DMS 273 (cell line): ENCODE data around the gene ACACB.

ENCODE experiments used
- DNase-seq: peaks from one replicate; lab custom pipeline; 2025; ENCODE audit not compliant: unreplicated experiment; lab: John Stamatoyannopoulos, UW

The ACACB gene

DNA sequence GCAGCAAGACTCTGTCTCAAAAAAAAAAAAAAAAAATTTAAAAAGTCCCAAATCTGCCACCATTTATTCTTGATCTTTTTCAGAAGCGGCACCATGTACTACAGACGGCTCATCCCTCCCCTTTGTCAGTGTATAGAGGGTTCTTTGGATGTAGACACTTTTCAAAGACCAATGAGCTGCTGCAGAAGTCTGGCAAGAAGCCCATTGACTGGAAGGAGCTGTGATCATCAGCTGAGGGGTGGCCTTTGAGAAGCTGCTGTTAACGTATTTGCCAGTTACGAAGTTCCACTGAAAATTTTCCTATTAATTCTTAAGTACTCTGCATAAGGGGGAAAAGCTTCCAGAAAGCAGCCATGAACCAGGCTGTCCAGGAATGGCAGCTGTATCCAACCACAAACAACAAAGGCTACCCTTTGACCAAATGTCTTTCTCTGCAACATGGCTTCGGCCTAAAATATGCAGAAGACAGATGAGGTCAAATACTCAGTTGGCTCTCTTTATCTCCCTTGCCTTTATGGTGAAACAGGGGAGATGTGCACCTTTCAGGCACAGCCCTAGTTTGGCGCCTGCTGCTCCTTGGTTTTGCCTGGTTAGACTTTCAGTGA lies 6.5 kb upstream of the ACACB start:
- DNase-seq, result peak; percentile 36

DNA sequence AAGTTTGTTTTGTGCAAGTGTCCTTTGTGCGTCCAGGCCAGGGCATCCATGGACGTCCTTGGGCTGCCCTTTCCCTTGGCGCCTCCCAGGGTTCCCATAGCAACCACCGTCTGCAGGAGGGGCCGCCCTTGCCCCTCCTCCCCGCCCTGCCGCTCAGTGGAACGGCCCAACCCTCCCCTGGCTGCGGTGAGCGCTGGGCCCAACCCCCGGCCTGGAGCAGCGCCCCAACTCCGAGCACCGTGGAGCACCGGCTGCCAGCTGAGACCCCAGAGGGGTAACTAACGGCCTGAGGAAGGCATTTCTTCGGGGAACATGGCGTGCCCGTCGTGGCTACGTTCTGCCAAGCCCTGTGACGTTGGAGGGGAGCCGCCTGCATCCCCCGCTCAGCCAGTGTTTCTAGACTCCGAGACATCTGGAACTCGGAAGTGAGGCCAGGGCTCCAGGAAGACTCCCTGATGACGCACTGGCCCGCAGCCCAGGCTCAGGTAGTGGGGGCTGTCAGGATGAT lies 5.3 kb upstream of the ACACB start:
- DNase-seq, result peak; percentile 62

- no peak for DNase-seq
These were observed 3.5 kb upstream of the ACACB start for GRCh38 chr12:109112720-109113465.

DNA sequence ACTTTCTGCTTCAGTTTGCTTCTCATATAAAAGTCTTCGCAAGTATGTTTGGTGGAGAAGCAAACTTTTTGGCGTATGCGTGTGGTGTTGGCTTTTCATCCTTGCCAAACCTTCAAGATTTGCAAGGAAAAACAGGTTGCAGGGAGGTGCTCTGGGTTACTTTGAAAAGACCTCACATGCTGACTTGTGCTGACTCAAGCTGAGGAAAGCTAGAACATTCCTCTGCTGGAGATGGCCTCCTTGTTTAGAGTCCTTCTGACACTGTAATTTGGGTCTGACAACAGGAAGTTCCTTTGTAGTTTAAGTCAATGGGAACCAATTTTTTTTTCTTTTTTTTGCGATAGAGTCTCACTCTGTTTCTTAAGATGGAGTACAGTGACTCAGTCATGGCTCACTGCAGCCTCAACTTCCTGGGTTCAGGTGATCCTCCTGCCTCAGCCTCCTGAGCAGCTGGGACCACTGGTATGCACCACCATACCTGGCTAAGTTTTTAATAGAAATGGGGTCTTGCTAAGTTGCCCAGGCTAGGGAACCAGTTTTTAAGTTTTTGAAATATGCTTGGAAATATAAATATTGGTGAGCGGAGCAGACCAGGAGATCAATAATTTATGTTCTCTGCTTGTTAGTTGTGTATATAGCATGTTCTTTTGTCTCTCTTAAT lies 2.6 kb upstream of the ACACB start:
- no peak for DNase-seq

- DNase-seq, result no peak
These were observed 1.7 kb upstream of the ACACB start for GRCh38 chr12:109114644-109115043.

- DNase-seq, result no peak
These were observed 1.0 kb upstream of the ACACB start for GRCh38 chr12:109115404-109115757.

DNA sequence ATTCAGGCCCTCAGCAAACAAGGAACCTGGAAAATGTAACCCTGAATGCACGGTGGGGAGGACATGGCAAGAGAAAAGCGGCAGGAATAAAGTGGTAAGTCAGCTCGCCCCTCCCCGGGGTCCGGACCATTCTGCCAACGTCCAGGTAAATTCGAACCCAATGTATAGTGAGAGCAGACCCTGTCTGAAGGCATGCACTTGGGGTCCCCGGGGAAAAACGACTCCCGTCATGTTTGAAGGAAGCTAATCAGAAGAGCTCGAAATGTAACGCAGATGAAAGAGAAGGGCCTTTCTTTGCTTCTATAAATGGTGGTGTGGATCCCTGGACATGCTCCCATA lies 193 bp downstream of the ACACB start:
- no peak for DNase-seq

DNA sequence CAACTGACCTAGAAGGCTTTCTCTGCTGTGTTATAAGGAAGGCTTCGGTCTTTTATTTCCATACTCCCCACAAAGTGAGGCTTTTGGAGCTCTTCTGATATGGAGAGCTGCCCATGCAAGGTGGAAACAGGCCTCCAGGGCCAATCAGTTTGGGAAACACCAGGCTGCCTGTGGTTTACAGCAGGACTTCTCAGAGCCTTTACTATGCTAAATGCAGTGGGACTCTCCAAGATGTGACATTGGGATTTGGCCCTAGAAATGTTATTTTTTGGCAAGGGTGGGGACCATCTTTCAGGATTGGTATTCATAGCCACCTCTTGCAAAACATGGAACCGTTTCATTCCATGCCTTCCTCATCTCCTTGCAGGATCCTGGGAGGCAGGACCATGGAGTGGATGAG lies 3.7 kb downstream of the ACACB start:
- DNase-seq, result no peak

DNA sequence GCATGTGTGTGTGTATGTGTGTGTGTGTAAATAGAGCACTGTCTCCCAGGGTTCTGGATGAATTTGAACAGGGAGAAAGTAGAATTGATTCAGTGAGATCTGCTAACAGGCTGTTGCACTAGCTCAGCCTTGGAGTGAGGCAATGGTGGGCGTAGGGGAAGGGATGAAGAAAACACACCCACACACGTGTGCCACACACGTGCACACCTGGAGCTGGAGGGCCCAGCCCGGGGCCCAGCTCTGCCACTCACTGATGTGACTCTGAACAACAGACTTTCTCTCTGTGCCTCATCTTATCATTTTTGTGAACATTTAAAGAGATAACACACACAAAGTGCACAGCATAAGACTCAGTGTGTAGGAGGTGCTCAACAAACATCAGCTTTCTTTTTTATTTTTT lies 4.2 kb downstream of the ACACB start:
- DNase-seq, result no peak

- DNase-seq, result no peak
These were observed 5.0 kb downstream of the ACACB start for GRCh38 chr12:109121346-109121880.

- DNase-seq, result no peak
These were observed 8.7 kb downstream of the ACACB start for GRCh38 chr12:109124878-109125648.

GRCh38 chr12:109125791-109126190 lies 9.4 kb downstream of the ACACB start:
- no peak for DNase-seq

- no peak for DNase-seq
These were observed 10.4 kb downstream of the ACACB start for GRCh38 chr12:109126784-109127183.

DNA sequence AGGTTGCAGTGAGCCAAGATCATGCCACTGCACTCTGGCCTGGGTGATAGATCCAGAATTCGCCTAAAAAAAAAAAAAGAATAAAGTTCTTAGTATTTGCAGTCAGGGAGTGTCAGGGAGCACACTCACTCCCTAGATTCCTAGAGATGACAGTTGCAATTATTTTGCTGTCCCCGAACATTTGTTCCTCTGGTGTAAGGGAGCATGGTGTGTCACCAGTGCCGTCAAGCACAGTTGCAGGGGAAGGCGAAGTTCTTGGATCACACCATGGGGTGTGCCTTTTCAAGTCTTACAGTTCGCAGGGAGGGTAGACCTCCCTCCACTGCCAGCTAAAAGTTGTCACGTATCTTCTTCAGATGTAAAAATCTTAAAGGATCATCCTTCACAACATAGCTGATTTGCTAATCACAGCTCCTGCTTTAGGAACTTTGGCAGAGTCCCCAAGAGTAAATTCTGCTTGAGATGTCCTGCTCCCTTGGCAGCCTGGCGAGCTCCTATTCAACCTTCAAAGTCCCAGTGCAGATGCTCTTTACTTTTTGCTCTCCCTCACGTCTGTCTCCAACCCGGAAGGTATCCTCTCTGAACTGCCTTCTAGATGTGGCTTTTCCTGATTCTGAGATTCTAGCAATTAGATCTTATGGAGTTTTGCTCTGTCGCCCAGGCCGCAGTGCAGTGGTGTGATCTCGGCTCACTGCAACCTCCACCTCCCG lies 11.3 kb downstream of the ACACB start:
- no peak for DNase-seq

GRCh38 chr12:109130297-109131153 lies 14.1 kb downstream of the ACACB start:
- DNase-seq, result peak; percentile 40

- peak; percentile 46 for DNase-seq
These were observed 15.0 kb downstream of the ACACB start for GRCh38 chr12:109131154-109132050.

- DNase-seq, result no peak
These were observed 18.0 kb downstream of the ACACB start for GRCh38 chr12:109134186-109134917.

- DNase-seq, result no peak
These were observed 20.7 kb downstream of the ACACB start for GRCh38 chr12:109137055-109137454.
